K562 (cell line): ENCODE measurements around the gene MARCKSL1. TPM values are rescaled to one million over a fixed set of nuclear protein-coding genes. Genes with fewer than 3 reads are reported as not detected.
A peak's percentile ranks its signal among the peaks of the same experiment; 100 is the strongest.

Source experiments
- DNMT1 ChIP-seq: fragments of 450-650 bp; IDR thresholded peaks from 2 replicates; pipeline ENCODE4 v1.6.1; 2016; ENCODE audit warnings: antibody characterized with exemption, mild to moderate bottlenecking
- FOXA1 ChIP-seq: fragments of 450-650 bp; IDR thresholded peaks from 2 replicates; pipeline ENCODE4 v1.6.1; 2016; ENCODE audit warnings: mild to moderate bottlenecking, borderline replicate concordance
- GABPB1 ChIP-seq: sonication (generic); formaldehyde crosslinking; IDR thresholded peaks from 2 replicates; pipeline ENCODE4 v1.8.0; 2022; ENCODE audit warnings: mild to moderate bottlenecking, missing genetic modification reagents
- GTF2E2 ChIP-seq: fragments of 200-800 bp; sonication (Bioruptor generic); IDR thresholded peaks from 2 replicates; pipeline ENCODE4 v1.6.1; 2016; ENCODE audit warnings: missing genetic modification characterization, missing compliant biosample characterization
- ILF3 ChIP-seq: fragments of 450-650 bp; IDR thresholded peaks from 2 replicates; pipeline ENCODE4 v1.6.1; 2018; ENCODE audit warnings: antibody characterized with exemption, mild to moderate bottlenecking, moderate library complexity, borderline replicate concordance
- KAT8 ChIP-seq: fragments of 450-650 bp; IDR thresholded peaks from 2 replicates; pipeline ENCODE4 v1.6.1; 2016; ENCODE audit warnings: low read depth, mild to moderate bottlenecking
- LEF1 ChIP-seq: fragments of 450-650 bp; IDR thresholded peaks from 2 replicates; pipeline ENCODE4 v1.6.1; 2016; ENCODE audit warnings: mild to moderate bottlenecking
- MAZ ChIP-seq, 2 experiments: fragments of 450-650 bp in 1 of 2; sonication (generic) in 1 of 2; formaldehyde crosslinking; IDR thresholded peaks in 1 of 2; conservative IDR thresholded peaks in 1 of 2; 2 replicates each; pipeline versions ENCODE4 v1.4.0 to v1.5.0; 2020; ENCODE audit warnings: mild to moderate bottlenecking in 1 of 2, missing genetic modification reagents in 1 of 2
- RBFOX2 ChIP-seq: fragments of 200-400 bp; formaldehyde crosslinking; IDR thresholded peaks from 2 replicates; pipeline ENCODE4 v1.6.1; 2017; ENCODE audit warnings: low read depth, mild to moderate bottlenecking, low read length, moderate library complexity
- TAF1 ChIP-seq: IDR thresholded peaks from 2 replicates; pipeline ENCODE4 v1.6.1; 2011; ENCODE audit warnings: mild to moderate bottlenecking, low read length, moderate library complexity; ENCODE audit not compliant: insufficient read depth, control insufficient read depth, severe bottlenecking; ENCODE audit errors: extremely low read depth
- THAP12 ChIP-seq: fragments of 250-450 bp; sonication (Bioruptor Pico); IDR thresholded peaks from 2 replicates; pipeline ENCODE4 v1.9.0; 2021; ENCODE audit warnings: mild to moderate bottlenecking, inconsistent platforms
- ZEB2 ChIP-seq: fragments of 450-650 bp; IDR thresholded peaks from 2 replicates; pipeline ENCODE4 v1.6.1; 2016
- ZNF184 ChIP-seq: sonication (generic); formaldehyde crosslinking; IDR thresholded peaks from 2 replicates; pipeline ENCODE4 v1.5.0; 2020; ENCODE audit warnings: missing genetic modification reagents
- ZNF584 ChIP-seq: fragments of 200-800 bp; sonication (Bioruptor generic); IDR thresholded peaks from 2 replicates; pipeline ENCODE4 v1.6.1; 2016; ENCODE audit warnings: low read depth, mild to moderate bottlenecking, missing genetic modification characterization, missing compliant biosample characterization
- polyA plus RNA-seq, 8 experiments: library from polyadenylated mRNA; depleted of rRNA in 4 of 8; stranded (reverse) in 5 of 8; unstranded in 3 of 8; fragments of >200 nt; fragmentation: Nextera tagmentation in 2 of 8; fragmentation: Illumina TruSeq in 1 of 8; extraction: Ambion mirVana in 2 of 8; extraction: Trizol in 1 of 8; gene quantifications; 2 replicates each; pipeline versions ENCODE4 v1.2.1 to v1.2.3, GENCODE V29; 2011 to 2014; ENCODE audit warnings: inconsistent platforms in 1 of 8, missing spikeins in 1 of 8
- total RNA-seq, 7 experiments: library from RNA; depleted of rRNA in 6 of 7; stranded (reverse); fragments of >200 nt in 6 of 7; fragmentation: Illumina TruSeq in 2 of 7; extraction: Trizol in 2 of 7; gene quantifications; 2 replicates each; pipeline versions ENCODE4 v1.2.1 to v1.2.3, GENCODE V29; 2011 to 2021; ENCODE audit warnings: low replicate concordance in 1 of 7
- TF ChIP-seq, protein P1 (sequence below), 2 experiments: fragments of 450-650 bp; IDR thresholded peaks; 2 replicates each; pipeline ENCODE4 v1.6.1; 2016; ENCODE audit warnings: mild to moderate bottlenecking in 2 of 2, borderline replicate concordance in 1 of 2, low read depth in 1 of 2, moderate library complexity in 1 of 2

Gene MARCKSL1
- total and polyA plus RNA-seq, 9 of the 15 experiments (the other 6 are each of a cell fraction or from before 2014, with no cell fraction given), result 14.7 to 325 (median 155) TPM

GRCh38 chr1:32351399-32352238, 15.6 kb upstream of the MARCKSL1 start (continued):
- TF ChIP-seq GABPB1 (CRISPR knock-in tag) (no peak; the same call in 1 of the 2 replicates), DNMT1 (no peak), ZEB2 (no peak), TAF1 (peak; percentile 75), KAT8 (no peak), GTF2E2 (tag) (no peak), LEF1 (no peak), THAP12 (CRISPR knock-in tag) (peak; percentile 72; the same call in 1 of the 2 replicates), MAZ (CRISPR knock-in tag; conservative IDR thresholded peaks at IDR 0.05 in 1 of 2, IDR thresholded peaks at IDR 0.05 in 1 of 2) (peak; percentile 51 to 94; a peak in 3 of 4 replicates), FOXA1 (no peak), ZNF584 (CRISPR knock-in tag) (peak; percentile 85; the same call in 1 of the 2 replicates), ZNF184 (CRISPR knock-in tag) (no peak), RBFOX2 (peak; percentile 90), ILF3 (no peak; the same call in 1 of the 2 replicates)
- TF ChIP-seq, protein P1, sequence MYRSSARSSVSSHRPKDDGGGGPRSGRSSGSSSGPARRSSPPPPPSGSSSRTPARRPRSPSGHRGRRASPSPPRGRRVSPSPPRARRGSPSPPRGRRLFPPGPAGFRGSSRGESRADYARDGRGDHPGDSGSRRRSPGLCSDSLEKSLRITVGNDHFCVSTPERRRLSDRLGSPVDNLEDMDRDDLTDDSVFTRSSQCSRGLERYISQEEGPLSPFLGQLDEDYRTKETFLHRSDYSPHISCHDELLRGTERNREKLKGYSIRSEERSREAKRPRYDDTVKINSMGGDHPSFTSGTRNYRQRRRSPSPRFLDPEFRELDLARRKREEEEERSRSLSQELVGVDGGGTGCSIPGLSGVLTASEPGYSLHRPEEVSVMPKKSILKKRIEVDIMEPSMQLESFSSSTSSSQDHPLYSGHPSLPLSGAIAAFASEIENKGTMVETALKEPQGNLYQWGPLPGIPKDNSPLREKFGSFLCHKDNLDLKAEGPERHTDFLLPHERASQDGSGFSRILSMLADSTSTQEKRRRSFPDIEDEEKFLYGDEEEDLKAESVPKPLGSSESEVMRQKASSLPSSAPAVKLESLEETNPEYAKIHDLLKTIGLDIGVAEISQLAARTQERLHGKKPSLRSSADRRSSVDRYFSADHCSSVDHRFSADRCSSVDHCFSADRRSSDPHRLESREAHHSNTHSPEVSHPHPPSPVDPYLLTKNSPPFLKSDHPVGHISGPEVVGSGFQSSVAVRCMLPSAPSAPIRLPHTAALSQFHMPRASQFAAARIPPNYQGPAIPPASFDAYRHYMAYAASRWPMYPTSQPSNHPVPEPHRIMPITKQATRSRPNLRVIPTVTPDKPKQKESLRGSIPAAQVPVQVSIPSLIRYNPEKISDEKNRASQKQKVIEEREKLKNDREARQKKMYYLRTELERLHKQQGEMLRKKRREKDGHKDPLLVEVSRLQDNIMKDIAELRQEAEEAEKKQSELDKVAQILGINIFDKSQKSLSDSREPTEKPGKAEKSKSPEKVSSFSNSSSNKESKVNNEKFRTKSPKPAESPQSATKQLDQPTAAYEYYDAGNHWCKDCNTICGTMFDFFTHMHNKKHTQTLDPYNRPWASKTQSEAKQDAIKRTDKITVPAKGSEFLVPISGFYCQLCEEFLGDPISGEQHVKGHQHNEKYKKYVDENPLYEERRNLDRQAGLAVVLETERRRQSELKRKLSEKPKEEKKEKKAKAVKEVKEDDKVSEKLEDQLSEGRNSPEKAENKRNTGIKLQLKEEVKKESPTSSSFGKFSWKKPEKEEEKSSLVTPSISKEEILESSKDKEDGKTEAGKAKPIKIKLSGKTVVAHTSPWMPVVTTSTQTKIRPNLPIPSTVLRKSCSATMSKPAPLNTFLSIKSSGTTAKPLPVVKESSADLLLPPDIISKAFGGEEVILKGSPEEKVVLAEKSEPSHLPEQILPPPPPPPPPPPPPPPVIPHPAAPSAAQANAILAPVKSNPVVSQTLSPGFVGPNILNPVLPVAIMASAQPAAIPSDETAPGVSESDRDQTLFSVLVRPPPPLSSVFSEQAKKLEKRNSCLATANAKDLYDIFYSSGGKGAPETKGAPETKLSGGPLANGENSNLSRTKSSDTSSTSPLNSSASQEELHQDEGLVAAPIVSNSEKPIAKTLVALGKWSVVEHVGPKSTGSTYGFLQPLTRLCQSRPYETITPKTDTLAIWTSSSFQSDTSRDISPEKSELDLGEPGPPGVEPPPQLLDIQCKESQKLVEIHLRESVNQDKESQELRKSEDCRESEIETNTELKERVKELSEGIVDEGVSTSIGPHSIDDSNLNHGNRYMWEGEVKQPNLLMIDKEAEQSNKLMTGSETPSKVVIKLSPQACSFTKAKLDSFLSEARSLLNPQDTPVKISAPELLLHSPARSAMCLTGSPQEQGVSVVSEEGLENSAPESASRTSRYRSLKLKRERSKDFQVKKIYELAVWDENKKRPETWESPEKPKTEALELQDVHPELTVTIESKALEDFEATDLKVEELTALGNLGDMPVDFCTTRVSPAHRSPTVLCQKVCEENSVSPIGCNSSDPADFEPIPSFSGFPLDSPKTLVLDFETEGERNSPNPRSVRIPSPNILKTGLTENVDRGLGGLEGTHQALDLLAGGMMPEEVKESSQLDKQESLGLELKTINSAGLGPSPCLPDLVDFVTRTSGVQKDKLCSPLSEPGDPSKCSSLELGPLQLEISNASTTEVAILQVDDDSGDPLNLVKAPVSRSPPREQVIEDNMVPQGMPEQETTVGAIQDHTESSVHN (IDR thresholded peaks at IDR 0.05; ENCODE audit: borderline replicate concordance in 1 of 2, low read depth in 1 of 2), result no peak
